Measurements from ENCODE around the gene PF4V1. TPM values are rescaled to one million over a fixed set of nuclear protein-coding genes. Genes with fewer than 3 reads are reported as not detected.

The PF4V1 gene
- total and polyA plus RNA-seq, 9 of the 15 experiments (the other 6 are each of a cell fraction or from before 2014, with no cell fraction given) = not detected

DNA sequence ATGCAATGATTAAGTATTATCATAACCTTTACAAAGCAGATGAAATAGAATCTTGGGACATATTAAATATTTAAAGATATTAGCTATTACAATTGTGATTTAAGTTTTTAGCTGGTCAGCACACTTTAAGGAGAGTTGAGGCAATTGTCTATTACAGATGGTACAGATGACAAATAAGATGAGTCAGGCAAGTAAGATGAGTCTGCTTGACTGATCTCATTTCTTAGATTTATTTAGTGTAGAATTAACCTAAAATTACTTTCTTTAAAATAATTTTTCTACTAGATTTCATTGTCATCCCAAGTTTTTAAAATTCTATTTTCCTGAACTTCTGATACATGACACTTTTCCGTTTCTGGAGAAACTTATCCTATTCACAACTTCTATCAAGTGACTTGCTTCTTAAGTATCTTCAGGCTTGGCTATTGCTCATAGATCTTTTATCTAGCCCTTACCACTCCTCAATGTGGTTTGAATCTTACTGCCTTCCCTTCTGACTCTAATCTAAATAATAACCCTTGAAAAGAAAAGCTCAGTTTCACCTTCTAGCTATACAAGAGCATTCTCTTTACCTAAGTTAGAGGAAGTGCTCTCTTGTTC is 49.0 kb downstream of the PF4V1 start (continued):
- TF ChIP-seq HMBOX1 (IDR thresholded peaks at IDR 0.05) (peak; percentile 36; the same call in 1 of the 2 replicates), TGIF2 (CRISPR knock-in tag; IDR thresholded peaks at IDR 0.05) (no peak), SMAD2 (IDR thresholded peaks at IDR 0.05; ENCODE audit: low read depth, low read length) (no peak), SLC30A9 (CRISPR knock-in tag; IDR thresholded peaks at IDR 0.05) (no peak), ELF1 (tag; IDR thresholded peaks at IDR 0.05) (no peak), THAP7 (CRISPR knock-in tag; IDR thresholded peaks at IDR 0.05) (no peak), CLOCK (CRISPR knock-in tag; IDR thresholded peaks at IDR 0.05; ENCODE audit: borderline replicate concordance) (no peak), PTTG1 (tag; IDR thresholded peaks at IDR 0.05; ENCODE audit: low read depth) (no peak), ATF1 (CRISPR knock-in tag; IDR thresholded peaks at IDR 0.05) (no peak), ATF1 (tag; IDR thresholded peaks at IDR 0.05) (no peak), ATF3 (IDR thresholded peaks at IDR 0.05) (peak; percentile 62; the same call in 1 of the 2 replicates), ATF3 (CRISPR knock-in tag; conservative IDR thresholded peaks at IDR 0.05) (no peak), SPI1 (IDR thresholded peaks at IDR 0.05; ENCODE audit: borderline replicate concordance, low read depth, low read length) (peak; percentile 14; the same call in 1 of the 2 replicates), ELF2 (CRISPR knock-in tag; IDR thresholded peaks at IDR 0.05) (no peak), ZNF217 (CRISPR knock-in tag; IDR thresholded peaks at IDR 0.05) (no peak), FOSL1 (tag; conservative IDR thresholded peaks at IDR 0.05) (peak; percentile 54)
